WTC11 (cell line): ENCODE measurements around the gene PROZ. TPM values are rescaled to one million over a fixed set of nuclear protein-coding genes. Genes with fewer than 3 reads are reported as not detected.

Source experiments
- ATAC-seq: fragments of 200-7000 bp; cut with Tn5 transposase; 2 replicates; pipeline ENCODE4 v1.10.0; 2021; ENCODE audit warnings: mild to moderate bottlenecking, moderate library complexity
- CTCF ChIA-PET: fragments of 300-600 bp; sonication (Branson Sonifier 250); formaldehyde crosslinking; loops from one replicate; lab custom pipeline; 2021; ENCODE audit warnings: antibody characterized with exemption; lab: Charles Lee
- POLR2A ChIA-PET: fragments of 350-600 bp; sonication (Branson Sonifier 250); formaldehyde crosslinking; loops from one replicate; lab custom pipeline; 2021; ENCODE audit warnings: antibody characterized with exemption; lab: Charles Lee
- DNase-seq: peaks from one replicate; pipeline ENCODE4 v3.0.0; 2021; ENCODE audit warnings: low spot score
- H3K27ac Mint-ChIP-seq: 2 replicates; pipeline ENCODE4 v1.8.0; 2021; ENCODE audit warnings: mixed read lengths
- H3K27me3 Mint-ChIP-seq: 2 replicates; pipeline ENCODE4 v1.8.0; 2021; ENCODE audit warnings: low read depth, mild to moderate bottlenecking, moderate library complexity, mixed read lengths
- H3K36me3 Mint-ChIP-seq: 2 replicates; pipeline ENCODE4 v1.8.0; 2021; ENCODE audit warnings: mixed read lengths
- H3K4me1 Mint-ChIP-seq: 2 replicates; pipeline ENCODE4 v1.8.0; 2022; ENCODE audit warnings: mixed read lengths
- H3K4me3 Mint-ChIP-seq: 2 replicates; pipeline ENCODE4 v1.8.0; 2021; ENCODE audit warnings: mild to moderate bottlenecking, moderate library complexity, mixed read lengths
- H3K9me3 Mint-ChIP-seq: 2 replicates; pipeline ENCODE4 v1.8.0; 2021; ENCODE audit warnings: mixed read lengths
- CDX4 ChIP-seq: fragments of 250-450 bp; sonication (Bioruptor Pico); IDR thresholded peaks from 2 replicates; pipeline ENCODE4 v1.9.0; 2021; ENCODE audit warnings: moderate library complexity, mild to moderate bottlenecking, inconsistent platforms, borderline replicate concordance
- ELF4 ChIP-seq: sonication (generic); formaldehyde crosslinking; IDR thresholded peaks from 2 replicates; pipeline ENCODE4 v1.8.1; 2022; ENCODE audit warnings: low read depth, mild to moderate bottlenecking, moderate library complexity, missing genetic modification reagents
- ETV6 ChIP-seq: sonication (generic); formaldehyde crosslinking; IDR thresholded peaks from 2 replicates; pipeline ENCODE4 v1.8.1; 2022; ENCODE audit warnings: mild to moderate bottlenecking, missing genetic modification reagents
- GRHL2 ChIP-seq: fragments of 250-450 bp; sonication (Bioruptor Pico); IDR thresholded peaks from 2 replicates; pipeline ENCODE4 v1.8.0; 2022; ENCODE audit warnings: mild to moderate bottlenecking, moderate library complexity; ENCODE audit not compliant: insufficient replicate concordance, severe bottlenecking
- IRF1 ChIP-seq: sonication (generic); formaldehyde crosslinking; IDR thresholded peaks from 2 replicates; pipeline ENCODE4 v1.8.0; 2023; ENCODE audit warnings: missing genetic modification reagents
- IRF2 ChIP-seq: sonication (generic); formaldehyde crosslinking; IDR thresholded peaks from 2 replicates; pipeline ENCODE4 v1.8.0; 2022; ENCODE audit warnings: low read depth, missing genetic modification reagents, borderline replicate concordance
- JUN ChIP-seq: sonication (generic); formaldehyde crosslinking; IDR thresholded peaks from 2 replicates; pipeline ENCODE4 v1.8.0; 2023; ENCODE audit warnings: mild to moderate bottlenecking, missing genetic modification reagents
- KAT7 ChIP-seq: sonication (generic); formaldehyde crosslinking; IDR thresholded peaks from 2 replicates; pipeline ENCODE4 v1.8.1; 2023; ENCODE audit warnings: missing genetic modification reagents, mild to moderate bottlenecking, borderline replicate concordance
- NFATC4 ChIP-seq: fragments of 250-450 bp; sonication (Bioruptor Pico); IDR thresholded peaks from 2 replicates; pipeline ENCODE4 v1.9.0; 2021; ENCODE audit warnings: mild to moderate bottlenecking
- NFE2L1 ChIP-seq: sonication (generic); formaldehyde crosslinking; IDR thresholded peaks from 2 replicates; pipeline ENCODE4 v1.8.1; 2023; ENCODE audit warnings: missing genetic modification reagents
- NFYB ChIP-seq: sonication (generic); formaldehyde crosslinking; conservative IDR thresholded peaks from 2 replicates; pipeline ENCODE4 v1.8.0; 2022; ENCODE audit warnings: low read depth, missing genetic modification reagents
- NR2C2 ChIP-seq: sonication (generic); formaldehyde crosslinking; IDR thresholded peaks from 2 replicates; pipeline ENCODE4 v1.8.0; 2022; ENCODE audit warnings: mild to moderate bottlenecking, missing genetic modification reagents
- OVOL2 ChIP-seq: fragments of 250-450 bp; sonication (Bioruptor Pico); IDR thresholded peaks from 2 replicates; pipeline ENCODE4 v1.9.0; 2021; ENCODE audit warnings: mild to moderate bottlenecking, borderline replicate concordance
- PREB ChIP-seq: sonication (generic); formaldehyde crosslinking; IDR thresholded peaks from 2 replicates; pipeline ENCODE4 v1.8.1; 2022; ENCODE audit warnings: mild to moderate bottlenecking, missing genetic modification reagents, moderate library complexity, borderline replicate concordance
- PRRX2 ChIP-seq: fragments of 250-450 bp; sonication (Bioruptor Pico); IDR thresholded peaks from 2 replicates; pipeline ENCODE4 v1.8.0; 2021; ENCODE audit warnings: mild to moderate bottlenecking
- RELA ChIP-seq: sonication (generic); formaldehyde crosslinking; IDR thresholded peaks from 2 replicates; pipeline ENCODE4 v1.8.1; 2022; ENCODE audit warnings: missing genetic modification reagents, mild to moderate bottlenecking, borderline replicate concordance
- RORB ChIP-seq: fragments of 250-450 bp; sonication (Bioruptor Pico); IDR thresholded peaks from 2 replicates; pipeline ENCODE4 v1.9.0; 2021; ENCODE audit warnings: mild to moderate bottlenecking
- TEAD1 ChIP-seq: sonication (generic); formaldehyde crosslinking; IDR thresholded peaks from 2 replicates; pipeline ENCODE4 v1.8.0; 2022; ENCODE audit warnings: mild to moderate bottlenecking, missing genetic modification reagents
- ZNF121 ChIP-seq: sonication (generic); formaldehyde crosslinking; IDR thresholded peaks from 2 replicates; pipeline ENCODE4 v1.8.0; 2023; ENCODE audit warnings: missing genetic modification reagents
- ZNF138 ChIP-seq: sonication (generic); formaldehyde crosslinking; conservative IDR thresholded peaks from 2 replicates; pipeline ENCODE4 v1.8.1; 2022; ENCODE audit warnings: mild to moderate bottlenecking, moderate library complexity, missing genetic modification reagents
- ZNF263 ChIP-seq: sonication (generic); formaldehyde crosslinking; IDR thresholded peaks from 2 replicates; pipeline ENCODE4 v1.8.1; 2022; ENCODE audit warnings: low read depth, mild to moderate bottlenecking, moderate library complexity, missing genetic modification reagents
- total RNA-seq: library from RNA; stranded (reverse); gene quantifications from 3 replicates; pipeline ENCODE4 v1.2.3, GENCODE V29; 2021
- TF ChIP-seq, protein P1 (sequence below): fragments of 250-450 bp; sonication (Bioruptor Pico); IDR thresholded peaks from 2 replicates; pipeline ENCODE4 v1.9.0; 2021; ENCODE audit warnings: mild to moderate bottlenecking
- TF ChIP-seq, protein P2 (sequence below): sonication (generic); formaldehyde crosslinking; IDR thresholded peaks from 2 replicates; pipeline ENCODE4 v1.8.0; 2022; ENCODE audit warnings: mild to moderate bottlenecking, missing genetic modification reagents

The PROZ gene
- total RNA-seq, 1 experiment from 2014 or later: not detected

DNA sequence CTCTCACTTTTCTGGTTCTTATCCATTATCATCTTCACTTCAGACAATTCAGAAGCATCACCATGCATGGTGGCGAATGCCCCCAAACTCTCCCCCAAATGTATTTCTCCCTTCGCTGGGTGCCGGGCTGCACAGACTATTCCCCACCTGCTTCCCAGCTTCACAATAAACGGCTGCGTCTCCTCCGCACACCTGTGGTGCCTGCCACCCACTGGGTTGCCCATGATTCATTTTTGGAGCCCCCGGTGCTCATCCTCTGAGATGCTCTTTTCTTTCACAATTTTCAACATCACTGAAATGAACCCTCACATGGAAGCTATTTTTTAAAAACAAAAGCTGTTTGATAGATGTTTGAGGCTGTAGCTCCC is 38.6 kb upstream of the PROZ start:
- TF ChIP-seq ZNF121 (CRISPR knock-in tag) (no peak), NFYB (CRISPR knock-in tag) (no peak), IRF2 (CRISPR knock-in tag) (no peak), ZNF263 (CRISPR knock-in tag) (no peak), PRRX2 (CRISPR knock-in tag) (no peak), GRHL2 (CRISPR knock-in tag) (no peak), ETV6 (no peak), OVOL2 (CRISPR knock-in tag) (no peak)
- TF ChIP-seq, protein P1, sequence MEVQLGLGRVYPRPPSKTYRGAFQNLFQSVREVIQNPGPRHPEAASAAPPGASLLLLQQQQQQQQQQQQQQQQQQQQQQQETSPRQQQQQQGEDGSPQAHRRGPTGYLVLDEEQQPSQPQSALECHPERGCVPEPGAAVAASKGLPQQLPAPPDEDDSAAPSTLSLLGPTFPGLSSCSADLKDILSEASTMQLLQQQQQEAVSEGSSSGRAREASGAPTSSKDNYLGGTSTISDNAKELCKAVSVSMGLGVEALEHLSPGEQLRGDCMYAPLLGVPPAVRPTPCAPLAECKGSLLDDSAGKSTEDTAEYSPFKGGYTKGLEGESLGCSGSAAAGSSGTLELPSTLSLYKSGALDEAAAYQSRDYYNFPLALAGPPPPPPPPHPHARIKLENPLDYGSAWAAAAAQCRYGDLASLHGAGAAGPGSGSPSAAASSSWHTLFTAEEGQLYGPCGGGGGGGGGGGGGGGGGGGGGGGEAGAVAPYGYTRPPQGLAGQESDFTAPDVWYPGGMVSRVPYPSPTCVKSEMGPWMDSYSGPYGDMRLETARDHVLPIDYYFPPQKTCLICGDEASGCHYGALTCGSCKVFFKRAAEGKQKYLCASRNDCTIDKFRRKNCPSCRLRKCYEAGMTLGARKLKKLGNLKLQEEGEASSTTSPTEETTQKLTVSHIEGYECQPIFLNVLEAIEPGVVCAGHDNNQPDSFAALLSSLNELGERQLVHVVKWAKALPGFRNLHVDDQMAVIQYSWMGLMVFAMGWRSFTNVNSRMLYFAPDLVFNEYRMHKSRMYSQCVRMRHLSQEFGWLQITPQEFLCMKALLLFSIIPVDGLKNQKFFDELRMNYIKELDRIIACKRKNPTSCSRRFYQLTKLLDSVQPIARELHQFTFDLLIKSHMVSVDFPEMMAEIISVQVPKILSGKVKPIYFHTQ: no peak
- Mint-ChIP-seq H3K4me1 (peaks cover 9% of the 10 kb centered on the region), H3K27ac (no peak overlapping the region), H3K9me3 (no peaks in the 10 kb centered on the region), H3K4me3 (no peak overlapping the region), H3K27me3 (no peaks in the 10 kb centered on the region; the same call in 1 of the 2 replicates), H3K36me3 (no peaks in the 10 kb centered on the region)
- POLR2A ChIA-PET: no interaction called here
- ATAC-seq (no peak), DNase-seq (no peak)
- CTCF ChIA-PET: interaction anchor here (1.2 kb wide), 1 partner anchor 90 kb away, joined by 3 read pairs; no protein-coding TSS in a partner anchor

- POLR2A ChIA-PET: no interaction called here
- Mint-ChIP-seq H3K9me3 (no peaks in the 10 kb centered on the region), H3K27ac (no peak overlapping the region), H3K36me3 (no peaks in the 10 kb centered on the region), H3K4me3 (no peak overlapping the region), H3K4me1 (peaks cover 9% of the 10 kb centered on the region), H3K27me3 (no peaks in the 10 kb centered on the region; the same call in 1 of the 2 replicates)
- DNase-seq (no peak), ATAC-seq (no peak)
- CTCF ChIA-PET: interaction anchor here (1.2 kb wide), 1 partner anchor 91 kb away, joined by 3 read pairs; no protein-coding TSS in a partner anchor
- TF ChIP-seq TEAD1 (CRISPR knock-in tag): no peak
- TF ChIP-seq PREB (CRISPR knock-in tag): no peak
- TF ChIP-seq, protein P2, sequence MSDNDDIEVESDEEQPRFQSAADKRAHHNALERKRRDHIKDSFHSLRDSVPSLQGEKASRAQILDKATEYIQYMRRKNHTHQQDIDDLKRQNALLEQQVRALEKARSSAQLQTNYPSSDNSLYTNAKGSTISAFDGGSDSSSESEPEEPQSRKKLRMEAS (CRISPR knock-in tag): no peak
- TF ChIP-seq RORB (CRISPR knock-in tag): no peak
- no peak for TF ChIP-seq NFYB (CRISPR knock-in tag)
- TF ChIP-seq, protein P1: no peak
- no peak for TF ChIP-seq IRF1 (CRISPR knock-in tag)
- no peak for TF ChIP-seq ZNF138 (CRISPR knock-in tag)
- no peak for TF ChIP-seq NFE2L1
- TF ChIP-seq NFATC4 (CRISPR knock-in tag): no peak
- no peak for TF ChIP-seq RELA
- no peak for TF ChIP-seq CDX4 (CRISPR knock-in tag)
- TF ChIP-seq ELF4: no peak
- TF ChIP-seq KAT7 (CRISPR knock-in tag): no peak
- TF ChIP-seq JUN (CRISPR knock-in tag): no peak
- TF ChIP-seq NR2C2 (CRISPR knock-in tag): no peak
These were observed 37.9 kb upstream of the PROZ start for GRCh38 chr13:113120300-113121182.
